Esophagus squamous epithelium (tissue), 4 donors: Measurements from ENCODE around the gene BHLHE41.

ENCODE experiments used
- POLR2A ChIP-seq, 4 donors: fragments of 450-650 bp; IDR thresholded peaks; one replicate each; pipeline ENCODE4 v1.6.1; 2017; ENCODE audit warnings: antibody characterized with exemption in 4 of 4, mild to moderate bottlenecking in 4 of 4, moderate library complexity in 3 of 4
- TF ChIP-seq, protein P1 (sequence below), 6 experiments: fragments of 450-650 bp in 4 of 6; fragments of 200-600 bp in 2 of 6; sonication (generic) in 2 of 6; IDR thresholded peaks; one replicate each; pipeline ENCODE4 v1.5.1; 2016 to 2019; ENCODE audit warnings: antibody characterized with exemption in 6 of 6, mild to moderate bottlenecking in 4 of 6, moderate library complexity in 4 of 6

GRCh38 chr12:26164118-26164517, 39.3 kb upstream of the BHLHE41 start:
- TF ChIP-seq POLR2A (IDR thresholded peaks at IDR 0.05): no peak
- TF ChIP-seq, protein P1, sequence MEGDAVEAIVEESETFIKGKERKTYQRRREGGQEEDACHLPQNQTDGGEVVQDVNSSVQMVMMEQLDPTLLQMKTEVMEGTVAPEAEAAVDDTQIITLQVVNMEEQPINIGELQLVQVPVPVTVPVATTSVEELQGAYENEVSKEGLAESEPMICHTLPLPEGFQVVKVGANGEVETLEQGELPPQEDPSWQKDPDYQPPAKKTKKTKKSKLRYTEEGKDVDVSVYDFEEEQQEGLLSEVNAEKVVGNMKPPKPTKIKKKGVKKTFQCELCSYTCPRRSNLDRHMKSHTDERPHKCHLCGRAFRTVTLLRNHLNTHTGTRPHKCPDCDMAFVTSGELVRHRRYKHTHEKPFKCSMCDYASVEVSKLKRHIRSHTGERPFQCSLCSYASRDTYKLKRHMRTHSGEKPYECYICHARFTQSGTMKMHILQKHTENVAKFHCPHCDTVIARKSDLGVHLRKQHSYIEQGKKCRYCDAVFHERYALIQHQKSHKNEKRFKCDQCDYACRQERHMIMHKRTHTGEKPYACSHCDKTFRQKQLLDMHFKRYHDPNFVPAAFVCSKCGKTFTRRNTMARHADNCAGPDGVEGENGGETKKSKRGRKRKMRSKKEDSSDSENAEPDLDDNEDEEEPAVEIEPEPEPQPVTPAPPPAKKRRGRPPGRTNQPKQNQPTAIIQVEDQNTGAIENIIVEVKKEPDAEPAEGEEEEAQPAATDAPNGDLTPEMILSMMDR (IDR thresholded peaks at IDR 0.05): no peak
